HG02678 (cell line): ENCODE measurements around the gene CHRNB4.
"Not testable (repeated sequence)": the region's sequence is repeated elsewhere in the genome, so short reads cannot be mapped to it uniquely, and the experiment has no call there.

Source experiments
- ATAC-seq: cut with Tn5 transposase; IDR thresholded peaks from one replicate; pipeline ENCODE4 v1.9.1; 2021; ENCODE audit warnings: mild to moderate bottlenecking, moderate library complexity; ENCODE audit not compliant: unreplicated experiment

Gene CHRNB4, protein sequence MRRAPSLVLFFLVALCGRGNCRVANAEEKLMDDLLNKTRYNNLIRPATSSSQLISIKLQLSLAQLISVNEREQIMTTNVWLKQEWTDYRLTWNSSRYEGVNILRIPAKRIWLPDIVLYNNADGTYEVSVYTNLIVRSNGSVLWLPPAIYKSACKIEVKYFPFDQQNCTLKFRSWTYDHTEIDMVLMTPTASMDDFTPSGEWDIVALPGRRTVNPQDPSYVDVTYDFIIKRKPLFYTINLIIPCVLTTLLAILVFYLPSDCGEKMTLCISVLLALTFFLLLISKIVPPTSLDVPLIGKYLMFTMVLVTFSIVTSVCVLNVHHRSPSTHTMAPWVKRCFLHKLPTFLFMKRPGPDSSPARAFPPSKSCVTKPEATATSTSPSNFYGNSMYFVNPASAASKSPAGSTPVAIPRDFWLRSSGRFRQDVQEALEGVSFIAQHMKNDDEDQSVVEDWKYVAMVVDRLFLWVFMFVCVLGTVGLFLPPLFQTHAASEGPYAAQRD

DNA sequence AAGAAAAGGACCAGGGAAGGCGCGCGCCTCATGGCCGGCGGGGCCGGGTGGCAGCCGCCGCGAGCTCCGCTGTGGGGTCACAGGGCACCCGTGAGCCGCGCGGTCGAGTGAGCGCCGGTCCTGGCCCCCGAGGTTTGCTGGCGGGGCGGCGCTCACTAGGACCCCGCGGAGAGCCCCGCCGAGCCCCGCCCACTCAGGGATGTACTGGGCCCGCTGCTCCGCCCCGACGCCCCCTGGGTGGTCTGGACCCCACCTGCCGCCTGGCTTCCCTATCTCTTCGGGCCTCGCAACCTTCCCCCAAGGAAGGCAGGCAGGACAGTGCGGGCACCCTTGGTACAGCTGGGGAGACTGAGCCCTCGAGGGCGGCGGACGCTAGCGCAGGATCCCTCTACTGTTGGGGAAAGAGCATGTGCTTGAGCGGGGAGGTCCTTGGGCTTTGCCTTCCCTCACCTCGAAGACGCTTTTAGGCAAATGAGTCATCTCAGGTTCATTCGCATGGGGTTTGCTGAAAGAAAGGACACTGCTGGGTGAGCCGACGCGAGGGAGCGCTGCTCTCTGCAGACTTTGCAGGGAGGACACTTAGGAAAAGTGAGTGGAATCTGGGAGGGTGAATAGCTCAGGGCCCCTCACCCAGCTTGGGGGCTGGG lies at the start of gene CHRNB4:
CHRNB4 (minus strand) TSS at position 109 of the 647 bp plus-strand sequence; CDS start at position 32, 77 bp downstream.
- ATAC-seq, result no peak

DNA sequence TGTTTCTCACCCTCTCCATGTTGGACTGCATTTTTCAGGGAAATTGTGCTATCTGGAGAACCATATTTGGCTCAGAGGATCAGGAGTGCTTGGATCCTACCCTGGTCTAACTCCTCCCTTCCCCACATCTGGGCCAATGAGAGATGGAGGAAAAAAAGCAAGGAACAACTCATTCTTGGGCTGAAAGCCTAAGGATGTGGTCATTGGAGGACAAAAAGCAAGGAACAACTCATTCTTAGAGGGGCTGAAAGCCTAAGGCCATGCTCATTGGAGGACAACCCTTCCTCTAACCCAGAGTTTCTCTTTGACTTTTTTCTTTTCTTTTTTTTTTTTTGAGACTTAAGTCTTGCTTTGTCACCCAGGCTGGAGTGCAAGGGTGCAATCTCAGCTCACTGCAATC lies 48.6 kb upstream of the CHRNB4 start:
- ATAC-seq, result no peak

DNA sequence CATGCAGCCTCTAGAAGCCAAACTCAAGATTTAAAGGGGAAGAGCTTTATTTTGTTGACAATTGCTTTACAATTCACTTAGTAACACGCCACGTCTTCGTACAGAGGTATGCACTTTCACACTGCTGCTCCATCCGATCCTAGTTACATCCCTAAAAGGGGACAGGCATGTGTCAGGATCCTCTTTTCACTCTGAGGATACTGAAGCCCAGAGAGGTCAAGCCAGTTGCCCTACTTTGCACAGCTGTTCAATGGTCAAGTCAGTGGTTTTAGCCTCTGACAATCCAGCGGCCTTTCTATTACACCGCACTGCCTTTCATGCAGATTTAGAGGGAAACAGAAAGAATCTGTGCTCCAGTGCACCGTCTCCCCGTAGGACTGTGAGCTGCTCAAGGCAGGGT lies 44.9 kb upstream of the CHRNB4 start:
- ATAC-seq, result no peak

DNA sequence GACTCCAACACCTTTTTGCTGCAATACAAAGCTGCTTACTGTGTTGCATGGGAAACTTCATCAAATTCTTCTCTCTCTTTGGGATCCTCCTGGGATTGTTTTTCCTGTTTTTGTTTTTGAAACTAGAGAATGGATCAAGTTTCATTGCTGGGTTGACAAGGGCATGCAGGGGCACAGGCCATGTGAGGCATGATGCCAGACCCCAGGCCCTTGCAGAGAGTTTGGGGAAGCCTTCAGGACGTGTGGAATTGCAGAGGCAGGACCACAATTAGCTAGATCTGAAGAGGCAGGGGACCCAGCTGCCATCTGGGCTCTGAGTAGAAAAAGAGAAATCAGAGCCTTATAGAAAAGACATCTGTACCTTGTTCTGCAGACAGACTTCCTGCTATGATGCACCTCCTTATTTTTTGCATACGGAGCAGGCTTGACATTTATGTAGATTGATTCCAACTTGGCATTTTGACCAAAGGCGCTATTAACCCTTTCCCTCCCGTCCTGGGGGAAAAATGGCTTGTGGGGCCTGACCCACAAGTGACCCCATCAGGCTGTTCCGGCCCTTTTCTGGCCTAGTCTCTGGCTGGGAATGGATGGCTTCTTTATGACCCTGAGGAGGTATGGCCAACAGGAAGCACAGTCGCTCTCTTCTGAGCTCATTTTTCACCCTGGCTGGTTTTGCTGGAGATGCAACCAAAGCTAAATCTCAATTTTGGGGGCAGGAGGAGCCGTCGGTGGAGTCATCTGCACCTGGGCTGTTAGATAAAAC lies 44.3 kb upstream of the CHRNB4 start:
- no peak for ATAC-seq

DNA sequence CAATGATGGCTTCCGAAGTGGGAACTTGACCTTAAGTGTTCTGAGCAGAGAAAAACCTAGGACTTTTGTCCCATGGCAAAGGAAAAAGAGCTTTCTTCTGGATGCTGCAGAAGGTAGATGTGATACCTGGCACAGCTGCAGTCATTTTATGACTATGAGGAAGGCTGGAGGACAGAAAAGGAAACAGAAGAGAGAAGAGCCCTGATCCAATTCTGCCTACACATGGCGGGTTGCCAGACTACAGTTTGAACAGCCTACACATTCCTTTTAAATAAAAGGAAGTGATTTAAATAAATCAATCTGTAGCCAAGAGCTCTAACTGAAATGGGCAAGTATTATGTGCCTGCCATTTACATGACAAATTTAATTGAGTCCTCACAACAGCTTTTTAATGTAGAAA lies 43.6 kb upstream of the CHRNB4 start:
- no peak for ATAC-seq

DNA sequence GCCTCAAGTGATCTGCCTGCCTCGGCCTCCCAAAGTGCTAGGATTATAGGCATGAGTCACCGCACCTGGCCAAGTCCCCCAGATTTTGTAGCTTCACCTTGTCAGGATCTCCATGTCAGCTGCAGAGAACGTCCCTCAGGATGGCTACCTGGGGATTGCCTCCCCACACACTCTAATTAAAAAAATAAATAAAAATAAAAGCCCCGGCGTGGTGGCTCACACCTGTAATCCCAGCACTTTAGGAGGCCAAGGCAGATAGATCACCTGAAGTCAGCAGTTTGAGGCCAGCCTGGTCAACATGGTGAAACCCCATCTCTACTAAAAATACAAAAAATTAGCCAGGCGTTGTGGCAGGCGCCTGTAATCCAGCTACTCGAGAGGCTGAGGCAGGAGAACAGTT lies 42.6 kb upstream of the CHRNB4 start:
- ATAC-seq, result not testable (repeated sequence)

DNA sequence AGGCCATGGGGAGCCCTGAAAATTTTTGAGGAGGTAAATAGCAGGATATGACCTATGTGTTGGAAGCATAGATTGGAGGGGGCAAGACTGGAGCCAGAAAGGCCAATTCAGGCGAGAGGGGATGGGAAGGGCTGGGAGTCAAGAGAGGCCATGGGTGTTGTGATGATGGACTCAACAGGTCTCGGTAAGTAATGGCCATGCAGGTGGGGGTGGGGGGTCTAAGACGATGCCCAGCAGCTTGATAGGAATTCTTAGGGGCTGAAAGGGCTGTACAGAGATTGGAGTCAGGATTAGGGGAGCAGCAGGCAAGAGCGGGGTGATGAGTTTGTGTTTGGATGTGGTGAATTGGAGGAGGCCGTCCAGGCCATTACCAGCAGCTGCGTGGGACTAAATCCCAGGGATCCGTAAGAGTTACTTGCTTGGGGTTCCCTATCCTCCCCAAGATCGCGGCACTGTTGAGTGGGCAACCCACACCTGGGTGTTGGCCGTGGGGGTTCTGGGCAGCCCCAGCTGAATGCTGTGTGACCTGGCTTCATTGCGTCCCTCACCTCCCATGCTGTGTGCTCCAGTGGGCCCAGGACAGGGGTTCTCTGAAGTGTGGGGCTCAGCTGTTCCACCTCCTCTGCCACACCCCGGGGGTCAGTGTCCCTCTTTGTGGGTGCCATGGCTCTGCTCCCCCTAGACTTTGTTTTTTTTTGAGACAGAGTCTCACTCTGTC lies 41.8 kb upstream of the CHRNB4 start:
- ATAC-seq, result no peak

DNA sequence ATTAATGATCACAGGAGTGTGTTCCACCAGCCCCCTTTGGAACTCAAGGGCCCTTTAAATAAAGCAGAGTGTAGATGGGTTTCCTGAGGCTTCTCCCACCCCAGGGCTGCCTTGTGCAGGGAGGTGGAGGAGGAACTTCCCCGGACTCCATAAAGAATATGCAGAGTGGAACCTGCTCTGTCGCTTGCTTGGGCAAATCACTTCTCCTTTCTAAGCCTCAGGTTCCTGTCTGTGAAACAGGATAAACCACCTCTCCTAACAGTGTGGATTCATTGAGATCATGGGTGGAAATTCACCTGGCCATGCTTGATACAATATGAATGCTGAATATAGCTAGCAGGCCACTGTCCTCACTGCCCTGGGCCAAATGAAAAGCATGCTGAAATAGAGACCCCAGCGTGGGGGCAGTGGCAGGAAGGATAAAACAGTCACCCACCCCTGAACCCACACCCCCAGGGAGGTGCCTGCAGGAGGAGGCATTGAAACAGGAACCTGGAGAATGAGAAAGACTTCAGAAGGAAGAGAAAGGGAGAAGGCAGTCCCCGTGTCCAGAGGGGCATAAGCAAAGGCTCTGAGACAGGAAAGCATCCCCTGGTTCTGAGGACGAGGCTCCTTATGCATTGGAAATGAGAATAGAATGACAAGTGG lies 41.1 kb upstream of the CHRNB4 start:
- no peak for ATAC-seq

DNA sequence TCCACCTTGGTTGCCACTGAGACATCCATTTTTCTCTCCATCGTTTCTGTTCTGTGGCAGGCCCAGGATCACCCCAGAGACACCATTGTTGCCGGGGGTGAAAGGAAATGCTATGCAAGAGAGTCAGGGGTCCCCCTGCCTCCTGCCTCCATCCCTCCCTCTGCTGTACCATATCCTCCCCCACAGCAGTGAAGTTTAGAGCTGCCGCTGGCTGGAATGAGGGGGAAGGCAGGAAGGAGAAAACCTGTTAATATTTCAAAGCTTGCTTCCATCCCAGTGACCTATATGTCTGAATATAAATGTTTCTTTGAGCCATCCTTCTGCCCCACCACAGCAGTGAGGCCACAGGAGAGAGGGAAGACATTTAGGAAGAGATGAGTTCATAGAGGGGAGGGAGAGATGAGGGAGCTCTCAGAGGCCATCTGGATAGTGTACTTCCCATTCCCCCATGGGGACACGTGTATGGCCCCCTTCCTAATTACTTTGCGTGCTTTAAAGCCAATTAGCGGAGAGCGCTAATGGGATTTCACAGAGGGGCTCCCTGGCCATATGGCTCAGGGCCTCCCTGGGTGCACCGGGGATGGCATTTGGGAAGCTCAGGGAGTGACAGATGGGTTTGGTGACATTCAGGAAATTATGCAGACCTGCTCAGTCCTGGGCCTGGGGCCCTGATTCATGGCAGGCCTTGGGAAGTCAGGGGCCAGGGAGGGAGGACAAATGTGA lies 40.4 kb upstream of the CHRNB4 start:
- ATAC-seq, result no peak

DNA sequence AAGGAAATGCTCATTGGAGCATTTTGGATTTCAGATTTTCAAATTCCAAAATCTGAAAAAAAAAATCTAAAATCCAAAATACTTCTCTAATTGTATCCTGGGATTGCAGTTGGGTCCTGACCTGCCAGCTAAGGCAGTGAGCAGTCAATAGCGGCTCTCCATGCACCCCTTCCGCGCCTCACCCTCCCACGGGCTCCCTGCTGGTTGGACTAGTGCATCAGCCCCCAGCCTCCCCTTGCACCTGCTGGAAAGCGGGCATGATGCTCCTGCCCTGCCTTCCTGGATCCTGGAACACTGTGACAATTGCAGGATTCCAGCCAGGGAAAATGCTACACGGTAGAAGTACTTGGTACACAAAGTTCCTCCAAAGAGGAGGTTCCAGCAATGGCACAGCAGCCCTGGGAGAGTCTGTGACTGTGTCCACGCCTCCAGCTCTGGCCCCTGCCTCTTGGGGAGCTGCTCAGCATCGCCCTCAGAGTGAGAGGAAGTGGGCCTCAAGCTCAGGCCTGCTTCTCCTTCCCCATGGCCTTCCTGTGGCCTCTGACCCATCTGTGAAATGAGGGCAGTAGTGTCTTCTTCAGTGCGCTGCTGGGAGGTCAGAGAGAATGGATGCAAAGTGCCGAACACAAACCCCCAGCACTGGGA lies 39.5 kb upstream of the CHRNB4 start:
- no peak for ATAC-seq

DNA sequence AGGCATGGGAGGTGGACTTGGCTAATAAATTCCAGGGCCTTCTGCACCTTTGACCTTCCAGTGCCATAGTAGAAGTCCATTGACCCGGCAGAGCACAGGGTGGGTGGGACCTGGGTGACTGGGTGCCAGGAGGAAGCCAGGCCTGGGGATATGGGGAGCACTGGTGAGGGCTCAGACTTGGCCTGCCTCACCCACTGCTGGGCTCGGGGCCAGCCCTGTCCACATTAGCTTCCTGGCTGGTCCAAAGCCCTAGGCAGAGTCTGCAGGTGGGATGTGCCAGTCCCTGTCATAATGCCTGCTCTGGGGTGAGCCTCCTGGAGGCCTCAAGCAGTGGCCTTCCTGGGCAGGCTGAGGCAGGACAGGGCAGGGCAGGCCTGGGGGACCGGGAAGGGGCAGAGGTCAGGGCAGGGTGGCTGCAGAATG lies 38.1 kb upstream of the CHRNB4 start:
- ATAC-seq, result no peak

DNA sequence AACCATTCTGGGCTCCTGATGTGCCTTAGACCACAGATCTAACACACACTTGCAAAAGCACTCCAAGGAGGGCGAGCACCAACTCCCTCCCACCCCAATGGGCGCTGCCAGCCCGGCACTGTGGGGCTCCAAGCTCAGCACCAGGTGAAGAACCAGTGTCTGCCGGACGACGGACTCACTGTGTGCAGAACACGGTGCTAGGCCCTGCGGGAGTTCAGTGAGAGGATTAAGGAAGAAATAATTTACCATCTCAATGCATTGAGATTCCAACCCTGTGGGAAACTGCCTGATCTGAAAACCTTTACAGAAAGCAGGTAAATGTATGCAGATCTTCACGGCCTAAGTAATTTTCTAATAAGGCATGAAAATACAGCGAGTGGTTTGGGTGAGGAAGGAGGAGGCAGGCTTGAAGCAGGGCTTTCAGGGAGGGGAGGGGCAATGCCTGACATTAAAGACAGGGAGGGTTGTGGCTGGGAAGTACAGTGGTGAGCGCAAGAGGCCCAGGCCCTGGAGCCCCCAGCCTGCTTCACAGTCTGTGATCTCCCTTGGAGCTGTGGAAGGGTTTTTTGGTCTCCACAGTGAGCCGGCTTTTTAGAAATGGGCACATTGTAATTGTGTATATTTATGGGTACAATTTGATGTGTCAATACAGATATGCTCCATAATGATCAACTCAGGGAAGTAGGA lies 35.6 kb upstream of the CHRNB4 start:
- no peak for ATAC-seq

DNA sequence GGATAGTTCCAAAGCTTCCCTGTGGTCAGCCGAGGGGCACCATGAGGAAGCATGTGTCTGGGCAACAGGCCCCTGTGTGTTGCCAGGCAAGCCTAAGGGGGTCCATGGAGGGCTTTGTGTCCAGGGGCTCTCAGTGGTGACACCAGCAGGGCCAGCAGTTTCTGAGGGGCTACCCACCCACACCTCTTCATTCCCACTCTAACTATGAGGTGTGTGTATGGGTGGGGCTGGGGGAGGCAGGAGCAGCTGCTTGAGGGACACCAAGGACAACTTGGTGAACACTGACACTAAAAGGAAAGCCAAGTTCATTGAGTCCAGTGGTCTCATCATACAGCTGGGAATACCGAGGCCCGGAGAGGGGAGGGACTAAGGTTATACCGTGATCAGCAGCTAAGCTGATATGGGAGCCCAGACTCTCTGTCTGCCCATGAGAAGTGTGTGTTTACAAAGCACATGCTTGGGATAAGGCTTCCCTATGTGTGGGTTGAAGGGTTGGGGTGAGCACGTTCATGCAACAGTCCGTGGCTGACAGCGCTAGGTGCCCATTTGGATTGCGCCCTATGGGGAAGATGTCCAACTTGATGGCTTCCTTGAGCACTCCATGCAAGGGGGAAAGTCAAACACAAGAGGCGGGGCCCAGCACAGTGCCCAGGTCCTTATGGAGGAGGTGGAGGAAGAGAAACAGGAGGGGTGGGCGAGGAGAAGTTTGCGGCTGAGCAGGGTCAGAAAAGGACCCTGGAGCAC lies 34.8 kb upstream of the CHRNB4 start:
- no peak for ATAC-seq

DNA sequence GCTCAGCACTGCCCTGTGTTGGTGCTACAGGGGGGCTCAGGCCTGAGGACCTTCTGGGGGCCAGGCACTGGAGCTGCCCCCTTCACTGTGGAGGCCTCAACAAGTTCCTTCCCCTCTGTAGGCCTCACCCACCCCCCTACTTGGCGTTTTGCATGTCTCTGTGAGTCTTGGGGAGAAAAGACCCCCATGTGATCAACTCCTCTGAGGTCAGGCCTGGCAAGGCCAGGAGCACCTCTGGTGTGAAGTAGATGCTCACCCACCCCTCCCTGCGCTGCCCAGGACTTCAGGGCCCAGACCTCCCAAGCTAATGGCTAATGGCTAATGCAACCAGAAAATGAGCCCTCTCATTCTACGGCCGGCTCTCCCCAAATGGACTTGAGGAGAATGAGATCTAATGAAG lies 34.2 kb upstream of the CHRNB4 start:
- no peak for ATAC-seq

DNA sequence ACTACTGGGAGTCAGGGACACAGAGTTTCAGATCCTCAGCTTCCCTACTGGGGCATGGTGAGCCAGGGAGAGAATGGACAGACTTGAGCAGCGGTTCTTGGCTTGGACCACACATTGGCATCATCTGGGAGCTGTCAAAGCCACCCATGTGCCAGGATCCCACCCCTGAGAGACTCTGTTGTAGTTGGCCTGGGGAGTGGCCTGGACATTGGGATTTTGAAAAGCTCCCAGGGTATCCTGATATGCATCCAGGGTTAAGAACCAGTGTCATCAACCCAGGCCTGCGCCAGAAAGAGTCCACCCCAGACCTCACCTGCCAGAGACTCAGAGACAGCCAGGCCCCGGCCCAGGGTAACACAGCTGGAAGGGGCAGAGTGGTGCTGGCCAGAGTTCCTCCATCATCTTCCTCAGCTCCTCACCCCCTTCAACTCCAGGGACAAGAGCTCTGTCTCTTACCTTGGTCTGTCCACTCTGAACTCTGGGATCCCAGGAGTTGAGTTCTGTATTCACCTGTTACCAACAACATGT lies 33.0 kb upstream of the CHRNB4 start:
- no peak for ATAC-seq

DNA sequence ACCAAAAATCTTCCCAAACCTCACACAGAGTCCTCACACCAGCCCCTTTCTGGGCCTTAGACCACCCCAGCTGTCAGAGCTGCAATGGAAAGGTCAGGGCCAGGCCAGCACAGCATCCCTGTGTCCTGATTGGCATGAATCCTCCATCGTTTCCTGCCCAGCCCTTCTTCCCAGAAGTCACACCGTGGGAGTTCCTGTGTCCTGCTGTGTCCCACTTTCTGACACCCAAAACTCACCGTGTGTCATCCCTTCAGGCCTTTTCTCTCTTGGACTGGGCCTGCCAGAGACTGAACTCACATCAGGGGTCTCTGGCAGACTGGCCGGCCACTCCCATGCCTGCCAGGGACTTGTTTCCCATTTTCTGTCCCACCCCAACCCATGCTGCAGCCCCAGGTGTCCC lies 32.5 kb upstream of the CHRNB4 start:
- no peak for ATAC-seq

DNA sequence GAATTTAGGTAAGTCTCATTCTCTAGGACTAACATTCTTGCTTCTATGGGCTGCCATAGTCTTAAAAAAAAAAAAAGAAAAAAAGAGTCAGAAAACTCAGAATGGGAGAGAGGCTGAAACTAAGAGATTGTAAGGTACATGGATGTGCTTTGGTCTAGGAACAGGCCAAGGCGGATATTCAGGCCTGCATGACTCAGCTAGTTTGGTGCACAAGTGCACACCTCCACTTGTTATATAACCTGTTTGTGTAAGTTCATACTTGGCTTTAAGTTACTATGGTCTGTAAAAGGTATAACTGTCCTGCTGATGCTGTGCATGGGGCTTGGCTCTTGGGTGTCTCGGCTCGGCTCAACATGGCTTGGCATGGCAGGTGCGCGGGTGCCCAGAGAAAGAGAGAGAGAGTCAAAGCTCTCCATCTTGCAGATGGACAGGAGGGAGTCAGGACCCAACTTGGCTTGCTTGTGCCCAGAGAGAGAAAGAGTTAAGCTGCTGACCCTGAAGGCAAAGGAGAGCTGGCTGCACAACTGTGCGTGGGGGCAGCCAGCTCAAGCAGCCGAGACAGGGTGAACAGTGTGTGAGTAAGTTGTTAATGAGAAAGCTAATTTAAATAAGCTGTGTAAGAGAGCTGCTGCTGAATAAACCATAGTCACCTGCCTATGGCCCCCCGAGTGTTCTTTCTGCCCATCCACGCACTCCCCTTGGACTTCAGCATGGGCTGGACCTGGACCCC lies 31.4 kb upstream of the CHRNB4 start:
- ATAC-seq, result no peak
